ENCODE measurements around the gene ZNF575.

DNA sequence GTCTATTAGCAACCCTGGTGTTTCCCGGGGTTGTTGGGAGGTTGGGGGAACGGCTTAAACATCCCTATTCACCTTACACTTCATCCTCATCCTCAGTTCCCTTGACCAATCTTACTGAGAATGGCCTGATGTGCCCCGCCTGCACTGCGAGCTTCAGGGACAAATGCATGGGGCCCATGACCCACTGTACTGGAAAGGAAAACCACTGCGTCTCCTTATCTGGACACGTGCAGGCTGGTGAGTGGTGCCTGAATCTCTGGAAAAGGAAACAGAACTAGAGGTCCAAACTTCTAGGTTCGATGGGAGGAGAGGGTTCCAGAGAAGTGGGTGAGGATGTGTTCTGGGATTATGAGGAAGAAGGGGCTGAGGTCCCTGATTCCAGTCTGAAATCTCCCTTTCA is 48.5 kb downstream of the ZNF575 start:
- TF ChIP-seq EZH2 (IDR thresholded peaks at IDR 0.05; ENCODE audit: borderline replicate concordance, low read depth, low read length, severe bottlenecking): no peak
- TF ChIP-seq, protein P1, sequence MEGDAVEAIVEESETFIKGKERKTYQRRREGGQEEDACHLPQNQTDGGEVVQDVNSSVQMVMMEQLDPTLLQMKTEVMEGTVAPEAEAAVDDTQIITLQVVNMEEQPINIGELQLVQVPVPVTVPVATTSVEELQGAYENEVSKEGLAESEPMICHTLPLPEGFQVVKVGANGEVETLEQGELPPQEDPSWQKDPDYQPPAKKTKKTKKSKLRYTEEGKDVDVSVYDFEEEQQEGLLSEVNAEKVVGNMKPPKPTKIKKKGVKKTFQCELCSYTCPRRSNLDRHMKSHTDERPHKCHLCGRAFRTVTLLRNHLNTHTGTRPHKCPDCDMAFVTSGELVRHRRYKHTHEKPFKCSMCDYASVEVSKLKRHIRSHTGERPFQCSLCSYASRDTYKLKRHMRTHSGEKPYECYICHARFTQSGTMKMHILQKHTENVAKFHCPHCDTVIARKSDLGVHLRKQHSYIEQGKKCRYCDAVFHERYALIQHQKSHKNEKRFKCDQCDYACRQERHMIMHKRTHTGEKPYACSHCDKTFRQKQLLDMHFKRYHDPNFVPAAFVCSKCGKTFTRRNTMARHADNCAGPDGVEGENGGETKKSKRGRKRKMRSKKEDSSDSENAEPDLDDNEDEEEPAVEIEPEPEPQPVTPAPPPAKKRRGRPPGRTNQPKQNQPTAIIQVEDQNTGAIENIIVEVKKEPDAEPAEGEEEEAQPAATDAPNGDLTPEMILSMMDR (IDR thresholded peaks at IDR 0.05; ENCODE audit: extremely low read depth in 1 of 2, insufficient read depth in 1 of 2, low read depth in 1 of 2, low read length in 2 of 2): no peak
- TF ChIP-seq, protein P2, sequence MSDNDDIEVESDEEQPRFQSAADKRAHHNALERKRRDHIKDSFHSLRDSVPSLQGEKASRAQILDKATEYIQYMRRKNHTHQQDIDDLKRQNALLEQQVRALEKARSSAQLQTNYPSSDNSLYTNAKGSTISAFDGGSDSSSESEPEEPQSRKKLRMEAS (IDR thresholded peaks at IDR 0.05; ENCODE audit: insufficient read depth, insufficient read length): no peak
- TF ChIP-seq POLR2AphosphoS5 (IDR thresholded peaks at IDR 0.05; ENCODE audit: insufficient read depth, low read depth, low read length): no peak
- no peak for TF ChIP-seq POLR2A (IDR thresholded peaks at IDR 0.05; ENCODE audit: low read depth, low read length)
- no peak for TF ChIP-seq GATA2 (IDR thresholded peaks at IDR 0.05; ENCODE audit: insufficient read depth, insufficient read length, low read depth, low read length)
- TF ChIP-seq JUN (IDR thresholded peaks at IDR 0.05; ENCODE audit: borderline replicate concordance, insufficient read depth, insufficient read length, low read depth): no peak
- no peak for TF ChIP-seq FOS (IDR thresholded peaks at IDR 0.05; ENCODE audit: borderline replicate concordance, insufficient read depth, low read length)

All from endothelial cell of umbilical vein (primary cell).